ENCODE data around the gene FOXM1. TPM values are rescaled to one million over a fixed set of nuclear protein-coding genes. Genes with fewer than 3 reads are reported as not detected.
"Not testable (repeated sequence)": the region's sequence is repeated elsewhere in the genome, so short reads cannot be mapped to it uniquely, and the experiment has no call there.

FOXM1 gene
- total RNA-seq, 1 experiment from 2014 or later: 81.3 TPM

DNA sequence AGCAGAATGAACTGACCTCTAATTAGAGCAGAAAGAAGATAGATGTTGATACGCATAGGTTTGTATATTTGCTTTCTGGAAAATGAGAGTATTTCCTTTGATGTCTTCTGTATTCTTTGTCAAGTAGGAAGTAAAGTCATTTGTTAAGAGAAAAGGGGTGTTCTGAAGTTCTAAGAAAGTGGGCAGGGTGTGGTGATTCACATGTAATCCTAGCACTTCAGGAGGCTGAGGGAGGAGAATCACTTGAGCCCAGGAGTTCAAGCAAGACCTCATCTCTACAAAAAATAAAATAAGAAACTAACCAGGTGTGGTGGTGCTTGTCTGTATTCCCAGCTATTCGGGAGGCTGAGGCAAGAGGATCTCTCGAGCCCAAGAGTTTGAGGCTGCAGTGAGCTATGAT is 2.9 kb upstream of the FOXM1 start:
- DNase-seq (ENCODE audit: low read depth): no peak

DNA sequence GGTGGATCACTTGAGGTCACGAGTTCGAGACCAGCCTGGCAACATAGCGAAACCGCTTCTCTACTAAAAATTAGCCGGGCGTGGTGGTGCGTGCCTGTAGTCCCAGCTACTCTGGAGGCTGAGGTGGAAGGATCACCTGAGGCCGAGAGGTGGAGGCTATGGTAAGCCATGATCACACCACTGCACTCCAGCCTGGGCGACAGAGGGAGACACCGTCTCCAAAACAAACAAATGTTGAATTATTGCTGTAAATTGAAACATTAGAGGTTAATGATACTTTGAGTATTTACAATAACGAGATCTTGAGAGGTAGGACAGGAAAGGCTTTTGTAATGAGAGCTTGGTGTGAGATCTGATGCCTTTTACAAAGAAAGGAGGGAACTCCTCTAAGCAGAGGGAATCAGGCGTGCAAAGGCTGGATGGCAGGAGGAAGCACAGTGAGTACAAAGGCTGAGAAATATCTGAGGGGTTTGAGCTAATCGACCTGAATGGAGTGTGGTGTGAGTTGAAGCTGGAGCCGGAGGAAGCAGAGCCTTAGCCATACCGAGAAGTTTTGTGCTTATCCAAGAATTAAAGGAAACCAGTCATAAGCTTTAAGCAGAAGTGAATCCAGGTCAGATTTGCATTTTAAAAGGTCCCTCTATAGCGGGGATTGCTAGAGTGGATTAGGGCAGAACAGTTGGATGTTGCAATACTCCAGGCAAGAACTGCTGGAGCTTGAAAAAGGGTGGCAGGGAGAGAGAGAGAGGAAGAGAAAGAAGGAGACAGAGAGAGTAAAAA is 1.2 kb upstream of the FOXM1 start:
- DNase-seq (ENCODE audit: low read depth): peak; percentile 23

DNA sequence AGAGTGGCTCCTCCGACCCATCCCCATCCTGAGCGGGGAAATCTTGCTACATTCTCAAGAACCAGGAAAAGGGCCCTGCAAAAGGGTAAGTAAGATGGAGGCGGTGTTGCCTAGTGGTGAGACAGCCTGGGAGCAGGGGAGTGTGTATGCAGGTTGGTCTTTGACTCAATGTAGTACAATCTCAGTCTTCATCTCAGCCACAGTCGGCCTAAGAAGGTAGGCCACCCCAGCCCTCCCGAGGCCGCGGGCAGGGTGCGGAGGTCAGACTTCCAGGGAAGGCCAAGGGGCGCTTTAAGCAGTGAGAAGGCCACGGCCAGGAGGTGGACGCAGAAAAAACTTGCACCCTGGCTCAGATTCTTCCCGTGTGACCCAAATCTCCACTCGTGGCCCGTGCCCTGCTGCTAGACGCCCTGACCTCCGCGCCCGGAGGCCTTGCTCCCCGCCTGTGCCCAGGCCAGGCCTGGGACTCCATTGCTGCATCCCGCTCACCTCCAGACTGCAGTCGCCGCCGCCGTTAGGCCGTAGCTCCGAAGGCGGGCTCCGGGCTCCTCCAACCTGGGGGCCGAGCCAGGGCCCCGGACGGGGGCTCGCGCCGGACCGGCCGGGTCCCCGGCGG is 435 bp downstream of the FOXM1 start:
- peak; percentile 45 for DNase-seq (ENCODE audit: low read depth)

DNA sequence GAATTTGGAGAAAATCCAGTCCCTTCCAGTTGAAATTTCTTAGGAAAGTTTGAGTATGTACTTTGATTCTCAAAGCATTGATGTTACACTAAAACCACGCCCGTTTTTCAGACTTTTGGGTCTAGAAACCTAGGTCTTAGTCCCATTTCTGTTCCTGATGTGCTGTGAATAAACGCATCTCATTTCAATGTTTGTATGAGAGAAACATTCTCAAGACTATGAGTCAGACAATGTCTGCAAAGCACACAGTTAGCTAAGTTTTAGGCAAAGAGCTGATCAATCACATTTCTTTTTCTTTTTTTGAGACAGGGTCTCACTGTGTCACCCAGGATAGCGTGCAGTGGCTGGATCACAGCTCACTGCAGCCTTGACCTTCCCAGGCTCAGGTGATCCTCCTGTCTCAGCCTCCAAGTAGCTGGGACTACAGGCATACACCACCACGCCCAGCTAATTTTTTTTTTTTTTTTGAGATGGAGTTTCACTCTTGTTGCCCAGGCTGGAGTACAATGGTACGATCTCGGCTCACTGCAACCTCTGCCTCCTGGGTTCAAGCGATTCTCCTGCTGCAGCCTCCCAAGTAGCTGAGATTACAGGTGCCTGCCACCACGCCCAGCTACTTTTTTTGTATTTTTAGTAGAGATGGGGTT is 7.9 kb downstream of the FOXM1 start:
- DNase-seq (ENCODE audit: low read depth): not testable (repeated sequence)

DNA sequence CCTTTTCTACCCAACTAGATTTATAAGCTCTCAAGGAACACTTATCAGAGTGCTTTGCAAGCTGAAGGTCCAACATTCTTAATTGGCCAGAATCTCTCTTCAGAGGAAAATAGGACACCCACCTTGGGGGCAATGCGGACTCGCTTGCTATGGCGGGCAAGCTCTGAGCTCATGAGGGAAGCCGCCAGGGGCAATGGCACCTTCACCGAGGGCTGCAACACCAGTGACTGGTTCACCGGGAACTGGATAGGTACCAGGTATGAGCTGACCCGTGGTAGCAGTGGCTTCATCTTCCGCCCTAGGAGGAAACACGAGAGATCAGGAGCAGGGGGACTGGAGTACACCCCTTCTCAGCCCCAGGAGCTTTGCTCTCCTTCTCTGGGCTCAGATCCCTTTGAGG is 12.8 kb downstream of the FOXM1 start:
- DNase-seq (ENCODE audit: low read depth): no peak

DNA sequence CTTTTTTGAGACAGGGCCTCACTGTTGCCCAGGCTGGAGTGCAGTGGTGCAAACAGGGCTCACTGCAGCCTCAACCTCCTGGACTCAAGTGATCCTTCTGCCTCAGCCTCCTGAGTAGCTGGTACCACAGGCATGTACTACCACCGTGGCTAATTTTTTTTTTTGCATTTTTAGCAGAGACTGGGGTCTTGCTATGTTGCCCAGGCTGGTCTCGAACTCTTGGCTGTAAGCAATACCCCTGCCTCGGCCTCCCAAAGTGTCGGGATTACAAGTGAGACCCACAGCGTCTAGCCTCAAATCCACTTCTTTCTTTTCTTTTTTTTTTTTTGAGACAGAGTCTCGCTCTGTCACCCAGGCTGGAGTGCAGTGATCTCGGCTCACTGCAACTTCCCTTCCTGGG is 13.6 kb downstream of the FOXM1 start:
- DNase-seq (ENCODE audit: low read depth): not testable (repeated sequence)

DNA sequence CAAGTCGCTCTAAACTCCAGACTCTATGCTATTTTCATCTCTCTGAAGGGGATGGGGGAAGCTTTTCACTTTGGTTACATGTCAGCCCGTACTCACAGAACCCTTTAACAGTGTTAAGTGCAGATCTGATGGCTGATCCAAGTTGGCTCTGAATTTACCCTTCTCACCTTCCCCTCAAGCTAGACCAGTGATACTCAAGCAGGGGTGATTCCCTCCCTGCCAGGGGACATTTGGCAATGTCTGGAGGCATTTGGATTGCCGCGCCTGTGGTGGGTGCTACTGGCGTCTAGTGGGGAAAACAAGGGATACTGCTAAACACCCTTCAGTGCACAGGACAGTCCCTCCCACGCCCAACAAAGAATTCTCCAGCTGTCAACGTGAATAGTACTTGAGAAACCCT is 14.1 kb downstream of the FOXM1 start:
- DNase-seq (ENCODE audit: low read depth): no peak

DNA sequence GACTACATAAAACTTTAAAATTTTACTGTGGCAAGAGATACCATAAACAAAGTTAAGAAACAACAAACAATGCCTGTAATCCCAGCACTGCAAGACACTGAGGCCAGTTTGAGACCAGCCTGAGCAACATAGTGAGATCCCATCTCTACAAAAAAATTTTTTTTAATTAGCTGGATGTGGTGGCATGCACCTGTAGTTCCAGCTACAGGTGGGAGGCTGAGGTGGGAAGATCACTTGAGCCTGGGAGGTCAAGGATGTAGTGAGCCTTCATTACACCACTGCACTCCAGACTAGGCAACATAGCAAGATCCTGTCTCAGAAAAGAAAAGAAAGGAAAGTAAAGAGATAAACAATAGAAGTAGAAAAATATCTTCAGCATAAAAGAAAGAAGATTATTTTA is 16.8 kb downstream of the FOXM1 start:
- no peak for DNase-seq (ENCODE audit: low read depth)

DNA sequence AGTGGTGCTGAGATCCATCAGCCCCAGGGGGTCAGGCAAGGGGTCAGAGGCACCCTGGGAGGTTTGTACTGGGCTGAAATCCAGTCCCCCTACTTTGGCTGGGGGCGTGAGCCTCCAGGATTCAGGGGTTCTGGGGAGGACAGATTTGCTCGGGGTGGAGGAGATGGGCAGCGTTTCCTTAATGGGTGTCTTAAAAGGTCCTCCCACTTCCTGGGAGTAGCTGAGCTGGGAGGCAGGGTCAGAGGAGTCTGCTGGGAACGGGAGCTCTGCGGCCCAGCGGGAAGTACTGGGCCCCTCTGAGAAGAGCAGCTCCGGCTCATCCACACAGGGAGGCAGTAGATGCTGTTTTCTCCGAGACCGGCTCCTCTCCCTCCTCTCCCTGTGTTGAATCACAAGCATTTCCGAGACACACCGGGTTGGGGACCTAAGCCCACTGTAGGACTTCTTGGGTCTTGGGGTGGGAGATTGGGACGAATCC is 18.0 kb downstream of the FOXM1 start:
- DNase-seq (ENCODE audit: low read depth): no peak

DNA sequence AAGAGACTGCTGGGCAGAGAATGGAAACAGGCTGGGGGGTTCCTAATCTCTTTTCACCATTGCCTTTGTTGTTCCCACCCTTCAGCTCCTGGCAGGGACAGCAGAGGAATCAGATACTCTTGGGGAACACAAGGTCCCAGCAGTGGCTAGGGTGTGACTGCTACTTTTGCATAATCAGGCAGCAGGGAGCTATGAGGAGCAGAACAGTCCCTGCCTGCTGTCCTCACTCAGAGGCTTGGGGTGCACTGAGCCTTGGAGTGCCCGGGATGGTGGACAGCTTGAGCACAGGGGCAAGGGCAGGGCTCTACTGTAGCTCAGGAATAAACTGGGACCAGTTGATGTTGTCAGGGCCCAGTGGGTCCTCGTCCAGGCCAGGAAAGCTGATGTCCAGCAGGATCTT is 18.6 kb downstream of the FOXM1 start:
- no peak for DNase-seq (ENCODE audit: low read depth)

DNA sequence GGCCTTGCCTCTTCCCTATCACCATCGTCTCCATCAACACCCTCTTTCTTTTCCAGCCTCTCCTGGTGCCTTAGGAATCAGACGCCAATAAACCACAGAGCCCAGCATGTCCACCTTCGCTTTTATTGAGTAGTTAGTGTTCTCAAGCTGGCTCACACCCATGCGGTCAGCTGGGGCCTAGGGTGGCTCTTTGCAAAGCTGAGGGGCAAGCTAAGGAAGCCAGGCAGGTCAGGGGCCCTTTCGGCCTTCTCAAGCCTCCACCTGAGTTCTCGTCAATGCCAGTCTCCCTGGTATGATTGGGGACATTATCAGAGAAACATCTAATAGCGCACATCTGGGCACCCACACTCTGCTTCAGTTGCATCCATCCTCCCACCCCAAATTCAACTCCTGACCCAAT is 19.4 kb downstream of the FOXM1 start:
- no peak for DNase-seq (ENCODE audit: low read depth)

DNA sequence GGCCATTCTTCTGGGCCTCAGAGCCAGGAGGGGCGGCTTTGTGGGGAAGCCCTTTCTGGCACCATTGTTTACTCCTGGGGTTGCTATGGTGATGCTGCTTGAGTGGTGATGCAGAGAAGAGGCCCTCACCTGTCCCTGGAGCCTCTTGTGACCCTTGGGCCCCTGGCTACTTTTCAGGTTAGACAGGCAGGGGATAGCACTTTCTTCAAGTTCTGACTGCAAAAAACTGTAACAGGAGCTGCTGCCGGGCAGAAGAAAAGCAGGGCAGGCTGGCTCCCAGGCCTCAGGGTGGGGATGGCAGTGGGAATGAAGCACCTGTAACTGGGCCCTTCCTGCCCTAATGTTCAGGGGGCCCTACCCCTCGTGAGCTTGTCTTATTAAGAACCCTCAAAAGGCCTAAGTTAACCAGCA is 19.9 kb downstream of the FOXM1 start, which contains the start of gene TEX52:
Gene TEX52 (minus strand): TSS at position 19 of the 411 bp plus-strand sequence. CDS start 13 bp downstream, at position 6.
- DNase-seq (ENCODE audit: low read depth): no peak

DNA sequence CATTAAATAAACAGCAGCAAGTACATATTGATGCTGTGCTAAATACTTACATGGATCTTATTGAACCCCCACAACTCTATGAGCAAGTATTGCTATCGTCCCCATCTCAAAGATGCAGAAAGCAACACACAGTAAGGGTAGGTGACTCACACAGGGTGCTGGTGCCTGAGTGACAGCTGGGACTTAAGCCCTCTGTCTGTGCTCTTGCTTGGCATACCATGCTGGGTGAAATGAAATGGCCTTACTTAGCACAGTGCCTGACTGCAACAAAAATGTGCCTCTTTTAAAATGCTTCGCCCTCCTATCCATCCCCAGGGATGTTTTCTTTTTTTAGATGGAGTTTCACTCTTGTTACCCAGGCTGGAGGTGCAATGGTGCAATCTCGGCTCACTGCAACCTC is 20.9 kb downstream of the FOXM1 start:
- DNase-seq (ENCODE audit: low read depth): peak; percentile 69

DNA sequence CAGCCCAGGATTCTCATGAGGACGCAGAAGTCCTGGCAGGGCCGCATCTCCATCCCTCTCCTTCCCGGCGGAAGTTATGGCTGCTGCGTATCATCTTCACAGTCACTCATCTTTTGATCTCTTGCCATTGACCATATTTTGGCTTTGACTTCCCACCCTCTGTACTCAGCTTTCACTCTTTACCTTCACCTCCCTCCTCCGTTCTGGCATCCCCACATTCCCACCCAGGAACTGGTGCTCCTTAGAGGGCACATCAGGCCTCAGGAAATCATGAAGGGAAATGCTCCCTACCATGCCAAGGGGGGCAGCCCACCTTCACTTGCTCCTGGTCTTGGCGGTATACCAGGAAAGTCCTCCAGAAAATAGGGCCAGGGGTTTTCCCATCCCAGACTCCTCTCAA is 21.4 kb downstream of the FOXM1 start:
- DNase-seq (ENCODE audit: low read depth): no peak

DNA sequence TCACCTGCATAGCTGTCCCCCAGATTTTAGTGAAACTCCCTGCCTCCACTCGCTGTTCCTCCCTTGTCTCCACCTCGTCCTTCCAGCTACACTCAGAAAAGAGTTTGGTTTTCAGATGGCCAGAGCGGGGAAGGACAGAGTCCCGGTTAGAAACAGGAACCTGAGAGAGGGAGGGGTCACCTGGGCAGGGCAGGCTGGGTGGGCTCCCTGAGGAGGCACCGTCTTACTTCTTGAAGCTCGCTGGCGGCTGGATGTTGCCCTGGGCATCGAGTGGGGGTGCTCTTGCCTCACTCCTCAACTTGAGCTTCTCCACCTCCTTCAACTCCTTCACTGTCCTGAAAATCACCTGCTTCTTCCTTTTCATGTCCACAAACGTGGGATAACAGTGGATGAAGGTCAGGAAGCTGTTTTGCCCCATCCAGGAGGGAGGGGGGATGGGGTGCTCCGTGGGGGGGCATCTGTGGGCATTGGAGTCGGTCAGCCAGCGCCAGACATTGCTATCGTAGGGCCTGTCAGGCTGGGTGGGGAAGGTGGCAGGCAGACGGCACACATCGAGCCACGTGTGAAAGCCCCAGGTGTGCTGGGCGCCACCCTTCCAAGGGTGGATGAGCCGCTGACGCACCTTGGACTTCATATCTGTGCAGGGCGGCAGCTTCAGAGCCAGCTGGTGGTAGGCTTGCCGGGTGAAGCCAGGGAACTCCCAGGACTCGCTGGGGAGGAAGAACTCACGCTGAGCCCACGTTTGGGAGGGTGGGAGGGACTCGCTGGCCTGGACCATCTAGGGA is 22.1 kb downstream of the FOXM1 start:
- no peak for DNase-seq (ENCODE audit: low read depth)

DNA sequence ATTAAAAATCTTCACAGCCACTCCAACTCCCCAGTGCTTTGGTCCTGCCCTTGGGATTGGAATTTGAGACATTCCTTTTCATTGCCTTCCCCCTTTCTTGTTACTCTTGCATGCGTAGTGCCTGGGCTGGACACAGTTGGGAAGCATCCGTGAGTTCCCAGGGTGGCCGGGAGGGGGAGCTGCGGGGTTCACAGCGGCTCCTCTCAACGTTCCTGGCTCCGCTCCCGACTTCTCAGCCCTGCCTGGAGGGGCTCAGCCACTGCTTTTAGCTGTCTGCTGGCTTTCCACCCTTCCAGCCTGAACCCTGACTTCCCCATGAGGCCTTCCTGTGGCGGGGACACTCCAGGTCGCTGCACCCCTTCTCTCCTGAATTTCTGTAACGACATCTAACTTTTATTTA is 23.3 kb downstream of the FOXM1 start:
- DNase-seq (ENCODE audit: low read depth): peak; percentile 58

DNA sequence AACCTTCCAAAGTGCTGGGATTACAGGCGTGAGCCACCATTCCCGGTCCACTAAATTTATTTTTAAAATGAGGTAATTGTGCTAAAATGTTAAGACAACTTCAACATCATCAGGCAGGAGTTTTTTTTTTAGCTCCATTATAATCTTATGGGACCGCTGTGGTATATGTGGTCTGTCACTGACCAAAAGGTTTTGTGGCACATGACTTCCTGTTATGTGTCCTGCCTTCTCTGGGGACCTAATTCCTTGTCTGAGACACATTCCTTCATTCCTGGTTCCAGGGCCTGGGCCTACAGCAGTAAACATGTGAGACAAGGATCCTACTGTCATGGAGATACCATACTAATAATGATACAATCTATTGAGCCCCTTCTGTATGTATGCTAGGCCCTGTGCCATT is 25.0 kb downstream of the FOXM1 start:
- DNase-seq (ENCODE audit: low read depth): no peak

DNA sequence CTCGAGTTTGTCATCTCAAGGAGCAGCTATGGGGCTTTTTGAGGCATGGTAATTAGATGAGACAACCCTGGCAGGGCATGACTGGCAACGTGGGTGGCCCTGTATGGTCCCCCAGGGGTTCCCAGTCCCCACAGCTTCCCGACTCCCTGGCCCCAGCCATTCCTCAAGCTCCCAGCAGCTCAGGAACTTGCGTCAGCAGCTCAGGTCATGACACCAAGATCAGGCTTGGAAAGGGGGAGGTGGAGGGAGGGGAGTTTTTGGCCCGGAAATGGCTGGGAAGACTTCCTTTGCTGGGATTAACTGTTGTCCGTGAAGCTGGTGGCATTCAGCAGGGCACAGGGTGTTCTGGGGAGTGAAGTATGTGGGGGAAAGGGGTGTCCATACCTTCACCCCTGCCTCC is 31.7 kb downstream of the FOXM1 start:
- no peak for DNase-seq (ENCODE audit: low read depth)

DNA sequence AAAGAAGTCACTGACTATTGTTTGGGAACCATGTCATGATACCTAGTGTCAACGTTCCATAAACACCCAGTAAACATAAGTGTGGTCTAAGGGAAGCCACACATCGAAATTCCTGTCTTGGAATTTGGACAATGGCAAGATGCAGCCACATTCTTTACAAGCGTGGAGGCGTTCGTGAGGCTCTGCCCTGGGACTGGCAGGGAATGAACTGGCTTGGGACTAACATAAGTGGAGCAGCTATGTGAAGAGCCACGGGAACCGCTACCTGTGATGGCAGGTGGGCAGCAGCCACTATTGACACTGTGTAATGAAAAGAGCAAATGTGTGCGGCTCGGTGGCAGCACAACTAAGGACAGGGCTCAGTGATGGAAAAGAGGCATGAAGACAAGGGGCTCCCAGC is 32.2 kb downstream of the FOXM1 start:
- DNase-seq (ENCODE audit: low read depth): no peak

DNA sequence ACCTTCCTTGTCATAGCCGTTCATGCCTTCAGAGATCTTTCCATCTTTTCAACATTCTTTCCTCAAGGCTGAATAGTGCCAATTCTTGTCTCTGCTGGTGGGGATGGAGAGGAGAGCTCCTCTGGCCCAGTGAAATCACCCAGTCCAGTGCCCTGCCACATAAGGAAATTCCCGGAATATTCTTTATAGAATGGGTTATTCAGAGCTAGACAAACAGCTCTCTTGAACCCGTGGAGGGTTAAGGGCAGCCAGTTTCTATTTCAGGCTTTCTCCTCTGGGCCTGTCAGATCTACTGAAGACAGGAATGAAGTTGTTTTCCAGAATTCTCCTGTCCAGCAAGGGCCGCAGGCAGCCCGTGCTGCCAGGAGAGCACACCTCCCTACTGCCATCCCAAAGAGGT is 34.0 kb downstream of the FOXM1 start:
- DNase-seq (ENCODE audit: low read depth): no peak

DNA sequence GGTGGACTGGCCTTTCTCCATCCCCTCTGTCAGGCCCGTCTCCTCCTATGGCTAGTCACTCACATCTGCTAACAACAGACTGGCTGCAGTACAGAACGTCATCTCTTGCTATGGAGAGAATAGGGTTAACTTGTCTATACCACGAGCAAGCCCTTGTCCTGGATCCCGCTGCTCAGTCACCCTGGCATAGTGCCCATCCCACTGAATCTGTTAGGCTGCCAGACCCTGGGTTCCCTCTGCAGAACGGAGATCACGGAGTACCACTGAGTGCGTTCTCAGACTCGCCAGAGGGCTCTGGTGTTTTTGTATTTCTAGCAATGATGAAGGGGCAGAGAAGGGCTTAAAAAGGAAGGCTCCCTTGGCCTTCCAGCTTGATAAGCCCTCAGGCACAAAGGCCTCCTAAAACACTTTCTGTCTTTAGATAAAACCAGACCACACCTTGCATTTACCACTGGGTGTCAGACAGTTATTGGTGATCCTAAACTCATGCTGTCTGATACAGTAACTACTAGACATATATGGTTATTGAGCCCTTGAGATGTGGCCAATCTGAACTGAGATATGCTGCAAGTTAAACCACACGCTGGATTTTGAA is 35.8 kb downstream of the FOXM1 start:
- DNase-seq (ENCODE audit: low read depth): no peak

Measured in LHCN-M2 (cell line).